Common myeloid progenitor, CD34-positive (primary cell): ENCODE results near the gene PRDM1.

Experiments
- CTCF ChIA-PET: fragments of 350-600 bp; sonication (Branson Sonifier 250); formaldehyde crosslinking; loops from one replicate; lab custom pipeline; 2021; ENCODE audit warnings: antibody characterized with exemption; lab: Charles Lee
- POLR2A ChIA-PET: fragments of 350-600 bp; sonication (Branson Sonifier 250); formaldehyde crosslinking; loops from one replicate; lab custom pipeline; 2021; ENCODE audit warnings: antibody characterized with exemption; lab: Charles Lee
- DNase-seq, 3 donors: peaks; one replicate each; pipeline versions ENCODE4 v3.0.0 to v3.0.0-alpha.2; 2013
- H3K27ac ChIP-seq, 2 experiments: 1 replicate in 1 of 2; 2 replicates in 1 of 2; pipeline ENCODE4 v1.7.0; 2013; ENCODE audit warnings: inconsistent platforms in 2 of 2, low read length in 2 of 2, mild to moderate bottlenecking in 2 of 2, low read depth in 1 of 2, moderate library complexity in 1 of 2; ENCODE audit not compliant: severe bottlenecking in 2 of 2, insufficient read depth in 1 of 2, poor library complexity in 1 of 2
- H3K27me3 ChIP-seq, 5 experiments: replicated peaks in 2 of 5; 1 replicate in 3 of 5; 2 replicates in 2 of 5; pipeline versions ENCODE4 v1.6.1 to v1.7.0; 2013; ENCODE audit warnings: low read length in 4 of 5, mild to moderate bottlenecking in 2 of 5, moderate library complexity in 2 of 5, inconsistent platforms in 1 of 5; ENCODE audit not compliant: insufficient read depth in 5 of 5, control insufficient read depth in 4 of 5
- H3K36me3 ChIP-seq, 4 experiments: 1 replicate in 2 of 4; 2 replicates in 2 of 4; pipeline versions ENCODE4 v1.6.1 to v1.7.0; 2013; ENCODE audit warnings: low read length in 3 of 4, control low read depth in 1 of 4, mild to moderate bottlenecking in 1 of 4; ENCODE audit not compliant: control insufficient read depth in 4 of 4, insufficient read depth in 4 of 4
- H3K4me1 ChIP-seq, 4 experiments: 1 replicate in 3 of 4; 2 replicates in 1 of 4; pipeline versions ENCODE4 v1.6.1 to v1.7.1; 2013; ENCODE audit warnings: low read length in 3 of 4, mild to moderate bottlenecking in 3 of 4, control low read depth in 1 of 4, inconsistent platforms in 1 of 4, moderate library complexity in 1 of 4; ENCODE audit not compliant: control insufficient read depth in 4 of 4, insufficient read depth in 4 of 4; ENCODE audit errors: control extremely low read depth in 1 of 4
- H3K4me3 ChIP-seq, 7 experiments: 1 replicate in 4 of 7; 2 replicates in 3 of 7; pipeline versions ENCODE4 v1.5.1 to v1.7.0; 2013; ENCODE audit warnings: mild to moderate bottlenecking in 7 of 7, low read length in 6 of 7, moderate library complexity in 6 of 7, inconsistent platforms in 2 of 7, low read depth in 2 of 7, control low read depth in 1 of 7; ENCODE audit not compliant: insufficient read depth in 4 of 7, control insufficient read depth in 1 of 7; ENCODE audit errors: extremely low read depth in 1 of 7
- H3K9me3 ChIP-seq, 5 experiments: 1 replicate in 4 of 5; 2 replicates in 1 of 5; pipeline versions ENCODE4 v1.6.1 to v1.7.1; 2013; ENCODE audit warnings: low read length in 4 of 5, mild to moderate bottlenecking in 2 of 5, inconsistent platforms in 1 of 5, low read depth in 1 of 5, moderate library complexity in 1 of 5; ENCODE audit not compliant: control insufficient read depth in 4 of 5, insufficient read depth in 2 of 5; ENCODE audit errors: control extremely low read depth in 1 of 5
- WGBS: methylation state at CpG from one replicate; pipeline ENCODE4 v1.1.5; 2013; ENCODE audit not compliant: insufficient coverage; 5-methylcytosine and 5-hydroxymethylcytosine counted together

PRDM1 gene

DNA sequence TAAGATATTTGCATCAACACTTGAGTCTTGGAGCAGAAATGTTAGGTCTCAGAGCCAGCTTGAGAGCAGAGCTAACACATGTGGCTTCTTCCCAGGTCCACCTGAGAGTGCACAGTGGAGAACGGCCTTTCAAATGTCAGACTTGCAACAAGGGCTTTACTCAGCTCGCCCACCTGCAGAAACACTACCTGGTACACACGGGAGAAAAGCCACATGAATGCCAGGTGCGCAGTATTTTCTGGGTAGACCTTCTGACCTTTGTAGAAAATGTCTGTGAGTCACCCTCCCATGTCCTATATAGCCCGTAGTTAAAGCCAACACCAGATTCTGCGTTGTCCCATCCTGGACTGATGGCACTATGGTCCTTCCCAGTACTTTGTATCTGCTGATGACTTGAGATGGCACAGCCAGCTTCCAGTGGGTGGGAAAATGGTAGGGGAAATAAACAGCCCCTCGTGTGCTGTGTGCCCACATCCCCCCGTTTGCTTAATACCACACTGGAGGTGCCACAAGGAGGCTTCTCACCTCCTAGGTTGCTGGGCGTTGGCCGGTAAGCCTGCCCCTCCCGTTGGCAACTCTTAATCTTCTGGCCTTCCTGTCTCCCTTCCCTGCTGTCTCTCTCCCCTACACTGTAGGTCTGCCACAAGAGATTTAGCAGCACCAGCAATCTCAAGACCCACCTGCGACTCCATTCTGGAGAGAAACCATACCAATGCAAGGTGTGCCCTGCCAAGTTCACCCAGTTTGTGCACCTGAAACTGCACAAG, 20.3 kb downstream of the PRDM1 start:
- no peaks in the 10 kb centered on the region for H3K9me3 ChIP-seq
- ChIA-PET CTCF (interaction anchor here (0.6 to 1.2 kb wide), 4 partner anchors 12 to 116 kb away, joined by 3 to 5 read pairs (median 3); no protein-coding TSS in a partner anchor), POLR2A (no interaction called here)
- DNase-seq, result no peak
- H3K27ac ChIP-seq, result no peak overlapping the region
- H3K27me3 ChIP-seq, result no peaks in the 10 kb centered on the region
- over 99% methylated on average over 11 of the region's 12 CpGs for WGBS
- peaks cover 0 to 14% (median 10%) of the 10 kb centered on the region in 4 experiments for H3K4me1 ChIP-seq
- H3K4me3 ChIP-seq, result no peak overlapping the region
- H3K36me3 ChIP-seq, result peaks cover 0 to 26% (median 6%) of the 10 kb centered on the region in 4 experiments

DNA sequence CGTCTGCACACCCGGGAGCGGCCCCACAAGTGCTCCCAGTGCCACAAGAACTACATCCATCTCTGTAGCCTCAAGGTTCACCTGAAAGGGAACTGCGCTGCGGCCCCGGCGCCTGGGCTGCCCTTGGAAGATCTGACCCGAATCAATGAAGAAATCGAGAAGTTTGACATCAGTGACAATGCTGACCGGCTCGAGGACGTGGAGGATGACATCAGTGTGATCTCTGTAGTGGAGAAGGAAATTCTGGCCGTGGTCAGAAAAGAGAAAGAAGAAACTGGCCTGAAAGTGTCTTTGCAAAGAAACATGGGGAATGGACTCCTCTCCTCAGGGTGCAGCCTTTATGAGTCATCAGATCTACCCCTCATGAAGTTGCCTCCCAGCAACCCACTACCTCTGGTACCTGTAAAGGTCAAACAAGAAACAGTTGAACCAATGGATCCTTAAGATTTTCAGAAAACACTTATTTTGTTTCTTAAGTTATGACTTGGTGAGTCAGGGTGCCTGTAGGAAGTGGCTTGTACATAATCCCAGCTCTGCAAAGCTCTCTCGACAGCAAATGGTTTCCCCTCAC, 21.0 kb downstream of the PRDM1 start:
- DNase-seq, result no peak
- WGBS, result over 99% methylated on average over 13 of the region's 14 CpGs
- ChIA-PET POLR2A (no interaction called here), CTCF (no interaction called here)
- H3K27me3 ChIP-seq, result no peaks in the 10 kb centered on the region
- peaks cover 3 to 20% (median 14%) of the 10 kb centered on the region in 4 experiments for H3K4me1 ChIP-seq
- H3K9me3 ChIP-seq, result no peaks in the 10 kb centered on the region
- H3K4me3 ChIP-seq, result no peak overlapping the region
- H3K27ac ChIP-seq, result no peak overlapping the region
- peaks cover 0 to 26% (median 6%) of the 10 kb centered on the region in 4 experiments for H3K36me3 ChIP-seq

GRCh38 chr6:106108129-106108528, 22.0 kb downstream of the PRDM1 start:
- no peak for DNase-seq
- Histone ChIP-seq H3K4me1 (peaks cover 10 to 24% (median 20%) of the 10 kb centered on the region in 4 experiments), H3K4me3 (no peak overlapping the region), H3K36me3 (peaks cover 0 to 26% (median 6%) of the 10 kb centered on the region in 4 experiments), H3K27me3 (no peaks in the 10 kb centered on the region), H3K9me3 (no peaks in the 10 kb centered on the region), H3K27ac (no peak overlapping the region)
- WGBS, result 100% methylated on average over 2 of the region's 6 CpGs
- ChIA-PET CTCF (no interaction called here), POLR2A (no interaction called here)

DNA sequence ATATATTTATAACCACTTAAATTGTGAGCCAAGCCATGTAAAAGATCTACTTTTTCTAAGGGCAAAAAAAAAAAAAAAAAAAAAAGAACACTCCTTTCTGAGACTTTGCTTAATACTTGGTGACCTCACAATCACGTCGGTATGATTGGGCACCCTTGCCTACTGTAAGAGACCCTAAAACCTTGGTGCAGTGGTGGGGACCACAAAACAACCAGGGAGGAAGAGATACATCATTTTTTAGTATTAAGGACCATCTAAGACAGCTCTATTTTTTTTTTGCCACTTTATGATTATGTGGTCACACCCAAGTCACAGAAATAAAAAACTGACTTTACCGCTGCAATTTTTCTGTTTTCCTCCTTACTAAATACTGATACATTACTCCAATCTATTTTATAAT, 22.9 kb downstream of the PRDM1 start:
- DNase-seq, result no peak
- Histone ChIP-seq H3K4me1 (peaks cover 10 to 24% (median 14%) of the 10 kb centered on the region in 4 experiments), H3K36me3 (peaks cover 0 to 26% (median 6%) of the 10 kb centered on the region in 4 experiments), H3K27me3 (no peaks in the 10 kb centered on the region), H3K4me3 (no peak overlapping the region), H3K9me3 (no peaks in the 10 kb centered on the region), H3K27ac (no peak overlapping the region)
- 100% methylated on average over 2 of the region's 3 CpGs for WGBS
- POLR2A ChIA-PET, result interaction anchor here (0.7 kb wide), 1 partner anchor 11 kb away, joined by 3 read pairs; no protein-coding TSS in a partner anchor
- CTCF ChIA-PET, result interaction anchor here (0.6 kb wide), 1 partner anchor 219 kb away, joined by 4 read pairs; no protein-coding TSS in a partner anchor

DNA sequence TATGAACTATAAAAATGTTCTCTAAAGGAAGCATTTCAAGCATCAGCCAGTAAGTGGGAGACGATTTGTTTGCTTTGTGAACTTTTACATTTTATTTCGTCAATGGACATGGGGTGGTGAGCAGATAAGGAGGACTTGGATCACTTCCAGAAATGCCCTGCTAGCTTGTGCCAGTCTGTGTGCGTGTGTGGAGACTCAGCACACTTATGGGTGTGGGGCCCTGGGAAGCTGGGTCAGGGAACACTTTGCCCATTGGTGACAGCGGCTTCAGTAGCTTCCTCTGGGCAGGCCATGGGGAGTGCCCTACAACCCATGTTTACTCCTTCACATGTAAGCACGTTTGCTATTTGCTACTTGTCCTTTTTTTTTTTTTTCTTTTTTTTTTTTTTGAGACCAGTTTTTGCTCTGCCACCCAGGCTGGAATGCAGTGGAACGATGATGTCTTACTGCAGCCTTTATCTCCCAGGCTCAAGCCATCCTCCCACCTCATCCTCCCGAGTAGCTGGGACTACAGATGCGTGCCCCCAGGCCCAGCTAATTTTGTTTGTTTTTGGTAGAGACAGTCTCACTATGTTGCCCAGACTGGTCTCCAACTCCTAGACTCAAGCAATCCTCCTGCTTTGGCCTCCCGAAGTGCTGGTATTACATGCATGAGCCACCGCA, 24.2 kb downstream of the PRDM1 start:
- H3K36me3 ChIP-seq, result peaks cover 0 to 20% (median 4%) of the 10 kb centered on the region in 4 experiments
- WGBS, result 92% methylated on average over 7 of the region's 10 CpGs
- no peaks in the 10 kb centered on the region for H3K9me3 ChIP-seq
- H3K4me1 ChIP-seq, result peaks cover 10 to 24% (median 15%) of the 10 kb centered on the region in 4 experiments
- ChIA-PET POLR2A (no interaction called here), CTCF (interaction anchor here (0.7 kb wide), 1 partner anchor 10 kb away, joined by 3 read pairs; no protein-coding TSS in a partner anchor)
- H3K27ac ChIP-seq, result no peak overlapping the region
- no peak overlapping the region for H3K4me3 ChIP-seq
- H3K27me3 ChIP-seq, result no peaks in the 10 kb centered on the region
- DNase-seq, result peak in 1 of 3 donors; percentile 45

DNA sequence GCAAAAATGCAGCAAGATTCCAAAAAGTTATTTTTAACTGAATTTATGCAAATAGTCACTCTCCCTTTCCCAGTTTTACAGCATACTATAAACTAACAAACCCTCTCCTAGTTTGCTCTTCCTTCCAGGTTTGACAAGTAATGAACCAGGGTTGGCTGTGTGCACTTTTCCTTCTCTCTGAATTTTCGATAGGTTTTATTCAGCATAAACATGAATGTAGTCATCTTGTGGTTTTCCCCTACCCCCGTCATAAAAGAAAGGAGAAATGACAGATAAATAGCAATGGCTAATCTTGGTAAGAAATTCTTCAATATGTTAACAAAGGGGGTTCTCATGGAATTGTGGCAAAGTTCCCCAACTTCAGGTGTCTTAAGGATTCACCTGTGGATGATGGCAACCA, 26.3 kb downstream of the PRDM1 start:
- CTCF ChIA-PET, result interaction anchor here (1.0 to 1.9 kb wide), 2 partner anchors 14 to 29 kb away, joined by 3 to 8 read pairs; no protein-coding TSS in a partner anchor
- Histone ChIP-seq H3K27ac (no peak overlapping the region), H3K4me1 (peaks cover 15 to 36% (median 21%) of the 10 kb centered on the region in 4 experiments)

More for the DNA sequence above, 26.3 kb downstream of the PRDM1 start:
- Histone ChIP-seq H3K27me3 (no peaks in the 10 kb centered on the region), H3K36me3 (no peaks in the 10 kb centered on the region), H3K9me3 (no peaks in the 10 kb centered on the region), H3K4me3 (no peak overlapping the region)
- POLR2A ChIA-PET, result interaction anchor here (0.7 kb wide), 1 partner anchor 40 kb away, joined by 3 read pairs; no protein-coding TSS in a partner anchor
- WGBS, result no CpG with 5 or more reads among the region's 2 CpGs
- DNase-seq, result peak in 2 of 3 donors; percentile 39 to 51
